Jurkat, Clone E6-1 (cell line): ENCODE results near the gene NDUFB10.
"Not testable (repeated sequence)": the region's sequence is repeated elsewhere in the genome, so short reads cannot be mapped to it uniquely, and the experiment has no call there.

Experiments used
- DNase-seq: peaks from one replicate; pipeline ENCODE4 v3.0.0-alpha.2; 2011; ENCODE audit warnings: low read depth, low spot score
- H3K4me3 ChIP-seq: 2 replicates; pipeline ENCODE4 v1.5.1; 2011; ENCODE audit warnings: mild to moderate bottlenecking, low read length, control low read depth, moderate library complexity

The NDUFB10 gene

DNA sequence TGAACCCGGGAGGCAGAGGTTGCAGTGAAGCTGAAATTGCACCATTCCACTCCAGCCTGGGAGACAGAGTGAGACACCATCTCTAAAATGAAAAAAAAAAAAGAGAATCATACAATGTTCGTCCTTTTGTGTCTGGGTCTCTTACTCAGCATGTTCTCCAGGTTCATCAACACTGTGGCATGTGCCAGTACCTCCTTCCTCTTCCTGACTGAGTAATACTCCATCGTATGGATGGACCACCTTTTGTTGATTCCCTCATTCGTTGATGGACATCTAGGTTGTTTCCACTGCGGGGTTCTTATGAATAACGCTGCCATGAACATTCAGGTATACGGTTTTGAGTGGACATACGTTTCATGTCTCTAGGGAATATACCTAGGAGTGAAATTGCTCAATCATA is 37.0 kb upstream of the NDUFB10 start:
- H3K4me3 ChIP-seq: no peak overlapping the region
- DNase-seq: no peak

- DNase-seq: no peak
- no peak overlapping the region for H3K4me3 ChIP-seq
These were observed 35.9 kb upstream of the NDUFB10 start for GRCh38 chr16:1923299-1924034.

DNA sequence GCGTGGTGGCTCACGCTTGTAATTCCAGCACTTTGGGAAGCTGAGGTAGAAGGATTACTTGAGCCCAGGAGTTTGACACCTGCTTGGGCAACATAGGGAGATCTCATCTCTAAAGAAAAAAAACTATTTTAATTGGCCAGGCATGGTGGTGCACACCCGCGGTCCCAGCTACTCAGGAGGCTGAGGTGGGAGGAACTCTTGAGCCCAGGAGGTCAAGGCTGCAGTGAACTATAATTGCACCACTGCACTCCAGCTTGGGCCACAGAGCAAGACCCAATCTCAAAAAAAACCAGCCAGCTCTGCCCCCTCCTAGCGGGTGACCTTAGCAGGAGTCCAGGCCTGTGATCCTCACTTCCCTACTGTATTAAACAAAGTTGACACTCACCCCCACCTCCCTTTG is 35.2 kb upstream of the NDUFB10 start:
- H3K4me3 ChIP-seq: no peak overlapping the region
- no peak for DNase-seq

DNA sequence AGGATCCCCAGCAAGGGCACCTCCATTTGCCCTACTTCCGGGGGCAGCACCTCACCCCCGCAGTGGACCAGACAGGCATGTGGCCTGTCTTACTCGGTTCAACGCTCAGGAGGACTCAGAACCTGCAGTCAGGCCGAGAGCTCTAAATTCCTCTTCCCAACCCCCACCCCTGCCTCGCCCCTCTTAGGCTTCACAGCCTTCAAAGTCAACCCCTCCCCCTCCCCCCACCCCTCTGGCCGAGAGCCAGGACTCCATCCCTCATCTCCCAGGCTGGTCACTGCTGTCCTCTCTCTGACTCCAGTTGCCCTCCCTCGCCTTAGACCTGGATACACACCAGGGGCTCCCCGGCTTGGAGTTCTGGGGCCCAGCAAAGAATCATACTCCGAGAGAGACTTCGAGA is 33.1 kb upstream of the NDUFB10 start:
- H3K4me3 ChIP-seq: no peak overlapping the region
- no peak for DNase-seq

DNA sequence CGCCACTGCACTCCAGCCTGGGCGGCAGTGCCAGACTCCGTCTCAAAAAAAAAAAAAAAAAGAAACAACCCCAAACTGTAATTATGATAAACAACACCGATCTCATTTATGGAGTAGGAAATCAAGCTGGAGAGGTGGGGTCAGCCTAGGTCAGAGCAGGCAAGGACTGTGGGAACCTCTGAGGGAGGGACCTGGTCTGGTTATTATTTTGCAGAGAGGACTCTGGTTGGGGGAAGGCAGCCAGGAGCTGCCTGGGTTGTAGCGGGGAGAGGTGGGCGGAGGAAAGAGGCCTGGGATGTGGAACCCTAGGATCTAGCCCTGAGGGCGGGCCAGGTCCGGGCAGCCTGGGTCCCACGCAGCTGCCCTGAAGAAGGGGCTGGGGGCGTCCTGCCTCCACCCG is 30.2 kb upstream of the NDUFB10 start:
- no peak for DNase-seq
- H3K4me3 ChIP-seq: peak overlapping the region; percentile 55

GRCh38 chr16:1929578-1930337 is 29.6 kb upstream of the NDUFB10 start:
- H3K4me3 ChIP-seq: peak overlapping the region; percentile 55
- peak; percentile 55 for DNase-seq

GRCh38 chr16:1930338-1930720 is 29.0 kb upstream of the NDUFB10 start:
- no peak for DNase-seq
- H3K4me3 ChIP-seq: no peak overlapping the region

- no peak overlapping the region for H3K4me3 ChIP-seq
- no peak for DNase-seq
These were observed 27.0 kb upstream of the NDUFB10 start for GRCh38 chr16:1932050-1933028.

DNA sequence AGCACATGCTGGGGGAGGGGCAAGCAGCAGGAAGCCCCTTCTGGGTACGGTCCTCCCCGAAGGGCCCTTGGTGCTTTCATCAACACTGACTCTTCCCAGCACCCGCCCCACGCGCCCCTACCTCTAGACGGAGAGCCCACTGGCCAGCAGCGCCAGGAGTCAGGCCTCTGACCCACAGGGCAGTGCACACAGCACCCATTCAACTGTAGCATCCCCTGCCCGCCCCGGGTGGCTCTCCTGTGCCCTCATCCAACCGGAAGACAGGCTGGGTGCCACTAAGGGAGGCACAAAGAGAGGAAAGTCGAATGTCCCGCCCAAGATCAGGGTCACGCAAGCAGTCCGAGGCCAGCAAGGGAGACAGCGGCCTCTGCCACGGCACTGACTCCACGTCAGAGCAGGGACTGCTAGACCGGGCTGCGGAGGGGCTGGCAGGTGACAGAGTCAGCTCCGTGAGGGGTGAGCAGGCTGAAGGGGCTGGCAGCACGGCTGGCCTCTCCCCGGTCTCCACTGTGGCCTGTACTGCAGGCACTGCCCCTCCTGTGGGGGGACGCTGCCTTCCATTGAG is 26.2 kb upstream of the NDUFB10 start:
- no peak overlapping the region for H3K4me3 ChIP-seq
- DNase-seq: no peak

DNA sequence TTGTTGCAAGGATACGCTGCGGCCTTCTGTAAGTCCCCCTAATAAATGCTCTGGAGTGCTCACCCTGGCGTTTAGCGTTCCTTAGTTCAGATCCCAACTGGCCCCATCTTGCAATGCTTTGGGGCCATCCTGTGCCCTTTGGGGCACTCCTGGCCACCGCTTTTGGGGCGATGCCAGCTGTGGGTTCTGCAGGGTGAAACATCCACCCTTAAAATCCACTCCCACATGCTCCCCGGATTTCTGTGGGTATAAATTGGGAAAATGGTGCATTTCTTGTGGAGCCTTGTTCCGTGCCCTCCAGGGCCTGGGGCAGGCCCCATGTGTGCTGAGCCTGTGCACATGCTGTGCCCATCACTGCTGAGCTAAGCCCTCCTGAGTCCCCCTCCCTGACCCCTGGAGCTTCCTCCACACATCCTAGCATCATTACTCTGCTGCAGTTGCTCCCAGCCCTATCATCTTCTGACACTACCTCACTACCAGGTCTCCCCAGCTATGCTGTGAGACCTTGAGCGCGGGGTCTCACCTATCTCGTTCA is 22.3 kb upstream of the NDUFB10 start:
- no peak for DNase-seq
- no peak overlapping the region for H3K4me3 ChIP-seq

GRCh38 chr16:1938316-1938715 is 21.0 kb upstream of the NDUFB10 start:
- DNase-seq: no peak
- no peak overlapping the region for H3K4me3 ChIP-seq

DNA sequence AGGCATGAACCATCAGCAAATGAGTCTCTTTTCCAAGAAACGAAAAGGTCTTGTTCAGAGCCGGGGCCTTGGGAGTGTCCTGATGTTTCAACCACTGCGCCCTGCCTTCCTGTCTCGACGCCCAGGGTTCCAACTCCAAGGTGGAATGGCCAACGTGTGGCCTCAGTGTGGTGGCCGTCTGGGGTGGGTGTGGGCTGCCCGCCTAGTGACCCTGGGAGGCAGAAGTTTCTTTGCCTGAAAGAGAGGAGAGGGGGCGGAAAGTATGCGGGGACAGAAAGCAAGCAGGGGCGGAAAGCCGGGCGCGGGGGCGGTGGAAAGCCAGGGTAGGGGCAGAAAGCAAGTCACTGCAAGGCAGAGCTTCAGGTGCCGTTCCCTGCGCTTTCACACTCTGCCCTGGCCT is 20.4 kb upstream of the NDUFB10 start:
- no peak overlapping the region for H3K4me3 ChIP-seq
- no peak for DNase-seq

DNA sequence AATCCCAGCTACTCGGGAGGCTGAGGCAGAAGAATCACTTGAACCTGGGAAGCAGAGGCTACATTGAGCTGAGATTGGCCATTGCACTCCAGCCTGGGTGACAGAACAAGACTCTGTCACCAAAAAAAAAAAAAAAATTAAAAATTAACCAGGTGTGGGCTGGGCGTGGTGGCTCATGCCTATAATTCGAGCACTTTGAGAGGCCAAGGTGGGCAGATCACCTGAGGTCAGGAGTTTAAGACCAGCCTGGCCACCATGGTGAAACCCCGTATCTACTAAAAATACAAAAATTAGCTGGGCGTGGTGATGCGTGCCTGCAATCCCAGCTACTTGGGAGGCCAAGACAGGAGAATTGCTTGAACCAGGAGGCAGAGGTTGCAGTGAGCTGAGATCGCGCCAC is 19.5 kb upstream of the NDUFB10 start:
- not testable (repeated sequence) for DNase-seq, H3K4me3 ChIP-seq

GRCh38 chr16:1940273-1941161 is 18.8 kb upstream of the NDUFB10 start:
- H3K4me3 ChIP-seq: no peak overlapping the region
- DNase-seq: no peak

- no peak for DNase-seq
- no peak overlapping the region for H3K4me3 ChIP-seq
These were observed 17.9 kb upstream of the NDUFB10 start for GRCh38 chr16:1941162-1942046.

DNA sequence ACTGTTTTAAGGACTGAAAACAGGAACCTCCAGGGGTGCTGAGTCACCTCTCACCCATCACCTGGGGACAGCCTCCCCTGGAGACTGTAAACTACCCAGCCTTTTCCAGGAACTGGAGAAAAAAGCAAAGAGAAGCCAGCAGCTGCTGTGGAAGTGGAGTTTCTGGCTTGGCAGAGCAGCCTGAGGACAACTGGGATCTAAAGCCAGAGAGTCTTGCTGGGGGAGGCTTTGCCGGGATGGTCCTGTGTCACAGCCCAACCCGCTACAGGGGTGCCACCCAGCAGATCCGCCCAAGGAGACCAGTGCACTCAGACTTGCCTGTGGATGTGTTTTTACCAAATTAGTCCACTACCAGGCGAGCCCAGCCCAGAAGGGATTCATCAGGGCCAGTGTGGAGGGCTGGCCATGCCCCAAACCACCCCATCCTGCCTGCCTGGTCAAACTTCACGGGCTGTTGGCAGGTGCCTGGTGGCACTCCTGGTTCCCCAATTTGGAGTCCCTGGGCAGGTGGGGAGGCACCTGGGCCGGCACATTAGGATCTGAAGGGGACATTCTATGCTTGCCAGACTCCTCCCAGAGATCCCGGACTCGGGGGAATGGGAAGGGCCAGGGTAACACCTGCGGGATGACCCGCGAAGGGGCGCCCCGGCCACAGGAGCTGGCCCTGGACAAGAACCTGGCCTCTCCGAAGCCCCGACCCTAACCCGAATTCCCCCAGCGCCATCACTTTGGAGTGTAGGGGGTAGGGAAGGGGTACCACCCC is 17.1 kb upstream of the NDUFB10 start:
- H3K4me3 ChIP-seq: peak overlapping the region; percentile 58
- DNase-seq: no peak
